22Rv1 (cell line): Measurements from ENCODE around the gene SLCO3A1.

Source experiments
- CTCF ChIP-seq: fragments of 450-650 bp; IDR thresholded peaks from 2 replicates; pipeline ENCODE4 v1.5.1; 2017; ENCODE audit warnings: mild to moderate bottlenecking
- ZFX ChIP-seq: fragments of 450-650 bp; IDR thresholded peaks from 2 replicates; pipeline ENCODE4 v1.6.1; 2017; ENCODE audit warnings: antibody characterized with exemption, borderline replicate concordance

DNA sequence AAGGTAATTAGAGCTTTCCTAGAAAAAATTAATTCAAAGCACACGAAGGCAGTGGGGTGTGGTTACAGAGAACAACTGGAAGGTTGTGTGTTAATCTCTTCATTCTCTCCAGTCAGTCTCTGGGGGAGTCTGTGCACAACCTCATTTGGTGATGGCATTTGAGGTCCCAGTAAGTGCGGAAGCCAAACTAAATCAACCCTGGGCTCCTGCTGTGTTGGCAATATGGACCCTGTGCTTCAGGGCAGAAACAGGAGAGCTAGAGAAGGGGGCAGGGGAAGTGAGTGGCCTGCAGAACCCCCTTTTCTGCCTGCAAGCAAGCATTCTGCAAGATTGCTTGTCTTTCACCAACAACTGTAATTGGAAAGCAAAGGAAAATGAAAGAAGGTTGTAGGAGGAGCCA lies 344.2 kb downstream of the SLCO3A1 start:
- TF ChIP-seq CTCF (no peak), ZFX (no peak)
